Kidney epithelial cell (primary cell): ENCODE measurements around the gene RNF215. TPM values are rescaled to one million over a fixed set of nuclear protein-coding genes. Genes with fewer than 3 reads are reported as not detected.
"Not testable (repeated sequence)": the region's sequence is repeated elsewhere in the genome, so short reads cannot be mapped to it uniquely, and the experiment has no call there.

Experiments
- DNase-seq: peaks from one replicate; pipeline ENCODE4 v3.0.0-alpha.2; 2010; ENCODE audit warnings: low read depth
- H3K27me3 ChIP-seq: 2 replicates; pipeline ENCODE4 v1.6.0; 2011; ENCODE audit warnings: low read length; ENCODE audit not compliant: control insufficient read depth, insufficient read depth
- H3K36me3 ChIP-seq: 2 replicates; pipeline ENCODE4 v1.5.1; 2011; ENCODE audit warnings: low read length; ENCODE audit not compliant: control insufficient read depth, insufficient read depth
- H3K4me3 ChIP-seq: 2 replicates; pipeline ENCODE4 v1.5.1; 2011; ENCODE audit warnings: low read depth, mild to moderate bottlenecking, control low read depth, low read length
- CTCF ChIP-seq: IDR thresholded peaks from 2 replicates; pipeline ENCODE4 v1.5.1; 2011; ENCODE audit warnings: mild to moderate bottlenecking, moderate library complexity, low read length, control low read depth, inconsistent platforms; ENCODE audit not compliant: insufficient read depth, poor library complexity, severe bottlenecking
- total RNA-seq: library from RNA; depleted of rRNA; stranded (reverse); fragments of >200 nt; gene quantifications from 2 replicates; pipeline ENCODE4 v1.2.3, GENCODE V29; 2015

Gene RNF215
- total RNA-seq, 1 donor from 2014 or later = 34.2 TPM

GRCh38 chr22:30408388-30409102 lies 21.3 kb upstream of the RNF215 start:
- TF ChIP-seq CTCF = no peak
- peaks cover 4% of the 10 kb centered on the region for H3K36me3 ChIP-seq
- no peaks in the 10 kb centered on the region for H3K27me3 ChIP-seq
- no peak overlapping the region for H3K4me3 ChIP-seq
- DNase-seq = no peak

GRCh38 chr22:30406400-30406799 lies 19.2 kb upstream of the RNF215 start:
- no peak for DNase-seq
- Histone ChIP-seq H3K4me3 (no peak overlapping the region), H3K36me3 (peaks cover 4% of the 10 kb centered on the region)

GRCh38 chr22:30405731-30406130 lies 18.5 kb upstream of the RNF215 start:
- H3K27me3 ChIP-seq = no peaks in the 10 kb centered on the region
- H3K4me3 ChIP-seq = no peak overlapping the region
- no peak for DNase-seq
- TF ChIP-seq CTCF = no peak
- peaks cover 4% of the 10 kb centered on the region for H3K36me3 ChIP-seq

More at GRCh38 chr22:30406400-30406799, 19.2 kb upstream of the RNF215 start:
- H3K27me3 ChIP-seq = no peaks in the 10 kb centered on the region
- no peak for TF ChIP-seq CTCF

- DNase-seq = no peak
- TF ChIP-seq CTCF = no peak
- Histone ChIP-seq H3K36me3 (peaks cover 3% of the 10 kb centered on the region), H3K4me3 (no peak overlapping the region), H3K27me3 (no peaks in the 10 kb centered on the region)
Observed at GRCh38 chr22:30404307-30404706, 17.1 kb upstream of the RNF215 start.

GRCh38 chr22:30402766-30403104 lies 15.5 kb upstream of the RNF215 start:
- H3K27me3 ChIP-seq, H3K4me3 ChIP-seq, H3K36me3 ChIP-seq, DNase-seq: not testable (repeated sequence)

- DNase-seq = no peak
- Histone ChIP-seq H3K27me3 (no peaks in the 10 kb centered on the region), H3K4me3 (no peak overlapping the region), H3K36me3 (peaks cover 1% of the 10 kb centered on the region)
- TF ChIP-seq CTCF = no peak
Observed at GRCh38 chr22:30402028-30402765, 15.0 kb upstream of the RNF215 start.

GRCh38 chr22:30401024-30401423 lies 13.8 kb upstream of the RNF215 start:
- H3K4me3 ChIP-seq, H3K27me3 ChIP-seq, H3K36me3 ChIP-seq, DNase-seq: not testable (repeated sequence)
